DLD1 (cell line): ENCODE data around the gene SEMA4C.
"Not testable (repeated sequence)": the region's sequence is repeated elsewhere in the genome, so short reads cannot be mapped to it uniquely, and the experiment has no call there.

Experiments
- in situ Hi-C: cut with HindIII; loops from 2 replicates; pipeline ENCODE4 v1.10.0; 2017; ENCODE audit warnings: low sequenced_read_pairs

The SEMA4C gene

GRCh38 chr2:96898641-96899412, 28.9 kb upstream of the SEMA4C start:
- in situ Hi-C loops: no loop called here

DNA sequence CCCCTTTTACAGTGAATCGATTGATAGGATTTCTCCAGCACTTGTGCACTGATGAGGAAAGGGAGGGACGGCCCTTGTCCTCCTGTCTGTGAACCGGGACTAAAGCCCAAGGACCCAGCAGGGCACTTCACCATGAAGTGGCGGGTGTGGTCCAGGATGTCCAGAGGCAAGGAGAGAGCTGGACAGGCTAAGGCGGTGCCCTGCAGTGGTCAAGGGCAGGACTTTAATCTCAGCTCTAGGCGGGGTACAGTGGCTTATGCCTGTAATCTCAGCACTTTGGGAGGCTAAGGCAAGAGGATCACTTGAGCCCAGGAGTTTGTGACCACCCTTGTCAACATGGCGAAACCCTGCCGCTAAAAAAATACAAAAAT, 28.2 kb upstream of the SEMA4C start:
- in situ Hi-C loops: no loop called here

GRCh38 chr2:96897491-96898134, 27.7 kb upstream of the SEMA4C start:
- in situ Hi-C loops: no loop called here

DNA sequence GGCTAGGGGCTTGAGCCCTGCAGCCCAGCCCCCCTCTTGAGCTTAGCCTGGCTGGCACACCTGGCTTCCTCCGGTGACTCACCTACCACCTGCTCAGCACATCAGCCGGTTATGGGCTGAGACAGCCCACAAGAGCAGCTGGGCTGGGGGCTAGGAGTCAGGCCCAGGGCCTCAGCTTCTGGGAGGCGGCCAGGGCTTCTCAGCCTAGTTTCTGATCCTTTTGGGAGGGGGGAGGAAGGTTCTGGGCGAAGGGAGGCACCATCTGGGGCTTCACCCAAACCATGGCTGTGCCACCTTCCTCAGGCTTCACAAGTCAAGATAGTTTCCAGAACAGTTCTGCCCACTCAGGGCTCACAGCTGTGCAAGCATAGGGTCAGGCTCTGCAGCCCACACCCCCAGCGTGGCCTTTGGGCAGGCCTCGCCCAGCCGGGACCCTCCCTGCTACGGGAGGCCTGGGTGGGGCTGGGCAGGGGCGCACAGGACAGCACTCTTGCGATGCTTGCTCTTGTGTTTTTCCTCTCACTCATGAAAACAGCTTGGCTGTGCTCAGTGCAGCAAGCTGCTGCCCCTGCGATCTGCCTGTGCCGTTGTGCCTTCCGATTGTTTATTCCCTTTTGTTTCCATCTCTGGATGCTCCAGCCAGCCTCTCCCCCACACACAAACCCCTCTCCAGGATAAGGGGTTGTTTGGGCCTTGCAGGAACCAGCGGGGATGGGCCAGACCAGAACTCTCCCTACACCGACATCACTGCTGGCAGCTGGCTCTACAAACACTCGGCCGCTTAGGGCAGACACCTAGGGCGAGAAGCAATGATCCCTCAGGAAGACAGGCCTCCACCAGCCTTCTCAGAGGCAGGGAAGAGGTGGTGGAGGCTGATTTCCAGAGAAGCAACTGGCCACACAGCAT, 26.1 kb upstream of the SEMA4C start:
- in situ Hi-C loops: no loop called here

GRCh38 chr2:96895032-96895745, 25.3 kb upstream of the SEMA4C start:
- in situ Hi-C loops: no loop called here

DNA sequence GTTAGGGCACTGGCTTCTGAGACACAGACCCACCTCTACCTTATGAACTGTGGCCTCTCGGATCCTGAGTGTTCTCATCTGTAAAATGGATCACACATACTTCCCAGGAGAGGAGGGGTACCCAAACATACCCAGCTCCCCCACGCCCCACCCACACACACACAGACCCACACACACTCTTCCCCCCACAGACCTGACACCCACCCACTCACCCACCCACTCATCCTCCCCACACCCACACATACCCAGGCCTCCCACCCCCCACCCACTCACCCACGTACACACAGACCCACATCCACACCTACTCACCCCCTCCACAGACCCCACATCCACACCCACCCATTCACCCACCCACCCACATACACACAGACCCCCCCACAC, 24.3 kb upstream of the SEMA4C start:
- in situ Hi-C loops: no loop called here

- in situ Hi-C loops: no loop called here
Measured at GRCh38 chr2:96893289-96894150, 23.6 kb upstream of the SEMA4C start.

DNA sequence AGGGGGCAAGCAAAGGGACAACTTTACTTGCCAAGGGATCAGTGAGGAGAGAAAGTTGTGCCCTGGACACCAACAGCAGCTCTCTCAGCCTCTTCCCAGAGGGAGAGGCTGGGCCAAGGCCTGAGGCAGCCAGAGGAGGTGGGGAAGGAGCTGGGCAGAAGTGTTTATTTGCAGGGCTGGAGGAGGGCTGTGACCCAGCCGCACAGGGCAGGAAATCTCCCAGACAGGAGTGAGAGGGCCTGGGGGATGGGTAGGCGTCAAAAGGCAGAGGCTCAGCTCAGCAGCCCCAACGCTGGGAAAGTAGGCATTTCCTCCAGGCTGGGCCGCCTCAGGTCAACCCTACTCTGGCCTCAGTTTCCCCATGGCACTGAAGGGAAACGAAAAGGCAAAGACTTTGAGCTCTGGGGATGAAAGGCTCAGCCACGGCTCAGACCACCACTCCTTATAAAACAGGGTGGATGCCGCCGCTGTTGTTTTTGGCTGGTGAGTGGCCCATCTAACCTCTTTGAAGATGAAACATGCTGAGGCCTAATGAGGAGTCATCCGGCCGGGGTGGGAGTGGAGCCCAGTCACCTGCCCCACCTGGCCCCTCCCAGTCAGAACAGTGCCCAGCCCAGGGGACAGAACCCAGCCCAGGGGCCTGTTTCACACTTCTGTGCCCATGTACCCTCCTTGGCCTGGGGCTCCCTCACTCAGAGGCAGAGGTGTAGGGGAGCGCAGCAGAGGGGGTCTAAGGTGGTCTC, 21.9 kb upstream of the SEMA4C start:
- in situ Hi-C loops: no loop called here

DNA sequence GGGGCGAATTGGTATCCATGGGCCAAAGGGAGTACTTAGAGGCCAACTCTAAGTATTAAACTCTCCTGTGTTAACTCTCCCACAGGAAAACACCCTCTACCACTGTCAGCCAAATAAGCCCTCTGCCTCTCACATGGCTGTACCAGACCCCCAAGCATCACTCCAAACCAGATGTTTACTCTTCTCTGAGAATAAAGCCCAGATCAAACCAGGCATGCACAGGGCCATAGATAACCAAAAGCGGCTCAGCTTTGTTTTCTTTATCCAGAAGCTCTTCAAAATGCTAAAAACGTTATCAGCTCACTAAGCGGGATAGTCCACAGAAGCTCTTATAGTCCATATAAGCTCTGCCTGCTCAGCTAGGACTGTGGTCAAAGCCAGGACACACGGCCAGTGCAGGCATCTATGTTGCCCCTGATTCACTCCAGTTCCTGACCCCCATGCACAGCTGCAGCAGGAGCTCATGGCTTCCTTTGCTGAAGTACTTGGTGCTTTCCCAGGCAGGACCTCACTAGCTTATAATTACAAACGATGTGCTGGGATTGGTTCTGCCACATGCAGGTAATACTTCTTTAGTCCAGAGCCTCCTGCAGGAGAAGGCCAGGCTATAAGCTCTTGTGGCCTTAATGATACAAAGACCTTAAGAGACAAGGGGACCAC, 21.0 kb upstream of the SEMA4C start:
- in situ Hi-C loops: no loop called here

- in situ Hi-C loops: no loop called here
Measured at GRCh38 chr2:96890252-96890651, 20.4 kb upstream of the SEMA4C start.

GRCh38 chr2:96889502-96889901, 19.6 kb upstream of the SEMA4C start:
- in situ Hi-C loops: not testable (repeated sequence)

DNA sequence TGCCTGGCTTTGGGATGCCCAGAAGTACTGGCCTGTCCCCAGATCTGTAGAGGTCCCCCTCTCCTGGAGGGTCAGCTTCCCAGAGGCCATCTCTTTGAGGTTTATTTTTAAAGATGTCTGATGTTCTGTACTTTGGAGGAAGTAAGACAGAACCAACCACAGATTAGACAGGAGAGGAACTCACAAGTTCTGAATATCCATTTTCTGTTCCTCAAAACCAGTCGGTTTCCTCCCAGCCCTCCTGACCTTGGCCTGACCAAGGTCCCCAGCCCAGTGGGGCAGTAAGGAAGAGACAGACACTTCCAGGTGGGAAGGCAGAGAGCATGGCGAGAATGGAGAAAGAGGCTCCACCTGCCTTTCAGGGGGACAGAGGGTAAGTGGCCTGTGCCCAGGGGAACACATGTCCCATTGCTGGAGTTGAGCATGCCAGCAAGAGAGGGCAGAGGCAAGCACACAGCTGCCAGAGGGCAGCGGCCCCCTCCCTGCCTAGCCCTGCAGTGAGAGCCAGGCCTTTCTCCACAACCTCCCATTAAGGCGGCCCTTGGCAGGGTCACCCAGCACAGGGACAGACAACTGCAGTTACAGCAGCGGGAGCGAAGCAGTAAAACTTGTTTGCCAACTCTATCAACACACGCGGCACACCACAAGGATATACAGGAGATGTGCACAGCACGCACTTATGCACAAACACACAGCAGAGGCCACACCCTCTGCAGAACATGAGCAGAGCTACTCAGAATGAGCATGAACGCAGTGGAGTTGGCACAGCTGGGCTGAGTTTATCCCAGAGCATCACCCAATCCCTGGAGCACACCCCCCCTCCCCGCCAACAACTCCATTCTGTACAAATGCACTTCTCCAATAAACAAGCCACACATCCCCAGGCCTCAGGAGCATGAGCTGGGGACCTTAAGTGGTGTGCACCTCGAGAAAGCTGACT, 18.5 kb upstream of the SEMA4C start:
- in situ Hi-C loops: no loop called here

GRCh38 chr2:96887493-96888012, 17.7 kb upstream of the SEMA4C start:
- in situ Hi-C loops: no loop called here

DNA sequence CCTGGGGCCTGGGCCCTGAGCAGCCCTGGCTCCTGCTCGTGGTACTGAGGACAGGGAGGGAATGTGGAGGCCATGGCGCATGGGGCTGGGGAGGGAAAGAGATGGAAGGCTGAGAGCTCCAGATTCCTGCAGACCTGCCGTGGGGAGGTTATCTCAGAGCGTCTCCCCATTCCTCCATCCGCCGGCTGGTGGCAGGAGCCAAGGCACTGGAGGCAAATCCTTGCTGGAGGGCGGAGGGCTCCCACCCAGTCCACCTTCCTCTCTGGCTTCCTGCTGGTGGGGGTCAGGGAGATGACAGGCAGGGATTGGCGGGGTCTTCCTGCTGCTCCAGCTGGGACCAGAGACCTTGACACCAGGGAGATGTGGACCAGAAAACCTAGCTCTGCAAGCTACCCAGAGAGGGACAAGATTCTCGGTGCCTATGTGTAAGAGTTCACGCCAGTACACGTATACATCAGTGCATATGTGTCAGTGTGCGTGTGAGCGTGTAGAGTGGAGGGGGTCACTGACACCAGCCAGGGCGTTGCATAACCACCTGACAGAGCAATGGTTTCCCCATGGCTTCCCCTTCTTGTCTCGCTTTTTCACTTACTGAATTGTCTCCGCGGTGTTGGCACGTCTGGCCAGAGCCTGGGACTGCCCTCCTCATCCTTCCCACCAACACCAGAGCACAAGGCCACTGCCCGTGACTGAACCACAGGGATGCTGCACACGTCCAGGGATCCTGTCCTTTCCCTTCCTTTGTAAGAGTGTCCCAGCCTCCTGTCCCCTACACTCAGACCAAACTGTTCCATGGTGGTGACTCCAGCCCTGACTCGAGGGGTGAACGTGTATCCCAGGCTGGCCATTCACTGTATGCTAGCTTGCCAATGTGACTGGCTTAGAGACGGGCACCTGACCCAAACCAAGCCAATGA, 15.8 kb upstream of the SEMA4C start:
- in situ Hi-C loops: no loop called here

- in situ Hi-C loops: no loop called here
Measured at GRCh38 chr2:96884299-96885094, 14.6 kb upstream of the SEMA4C start.

DNA sequence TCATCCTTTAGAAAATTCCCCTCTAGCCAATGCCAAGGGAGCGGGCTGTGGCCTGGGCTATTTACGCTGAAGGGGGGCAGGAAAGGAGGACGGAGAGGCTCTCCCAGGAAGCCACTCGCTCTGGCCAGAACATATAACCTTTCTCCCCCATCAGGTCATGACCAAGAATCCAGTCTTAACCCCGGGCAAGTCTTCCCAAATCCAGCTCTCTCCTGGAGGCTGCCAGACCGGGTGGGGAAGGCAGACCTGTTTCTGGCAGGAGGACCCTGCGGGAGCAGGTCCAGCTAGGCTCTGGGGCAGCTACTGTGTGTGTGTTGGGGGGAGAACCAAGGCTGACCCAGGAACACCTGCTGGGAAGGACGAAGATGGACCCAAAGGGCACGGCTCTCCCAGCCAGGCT, 13.4 kb upstream of the SEMA4C start:
- in situ Hi-C loops: no loop called here
